Ovary (tissue), 3 donors: ENCODE results near the gene LKAAEAR1.

Source experiments
- CTCF ChIP-seq, 3 donors: fragments of 450-650 bp in 2 of 3; fragments of 200-600 bp in 1 of 3; IDR thresholded peaks; one replicate each; pipeline versions ENCODE4 v1.5.1 to v1.8.0; 2016 to 2022; ENCODE audit warnings: antibody characterized with exemption in 3 of 3, mild to moderate bottlenecking in 1 of 3
- POLR2A ChIP-seq: fragments of 450-650 bp; IDR thresholded peaks from one replicate; pipeline ENCODE4 v1.6.1; 2017; ENCODE audit warnings: antibody characterized with exemption, mild to moderate bottlenecking, moderate library complexity
- donor health status: DM: no; HTN: no; CAD: no.

- no peak for TF ChIP-seq CTCF (IDR thresholded peaks at IDR 0.05)
- TF ChIP-seq POLR2A = no peak
Measured at GRCh38 chr20:64100566-64100888, 16.3 kb upstream of the LKAAEAR1 start.
